Activated B cell treated with CpG ODN at 0.5 μM for 24 hours (primary cell): ENCODE measurements around the gene FOXP1. TPM values are rescaled to one million over a fixed set of nuclear protein-coding genes. Genes with fewer than 3 reads are reported as not detected.
A peak's percentile ranks its signal among the peaks of the same experiment; 100 is the strongest.

Experiments used
- ATAC-seq: fragments of 200-7000 bp; cut with Tn5 transposase; one replicate; pipeline ENCODE4 v1.10.0; 2021; ENCODE audit warnings: low read depth, mild to moderate bottlenecking, moderate library complexity
- CTCF ChIA-PET: fragments of 350-600 bp; sonication (Branson Sonifier 250); formaldehyde crosslinking; loops from one replicate; lab custom pipeline; 2021; ENCODE audit warnings: antibody characterized with exemption; lab: Charles Lee
- POLR2A ChIA-PET: fragments of 350-600 bp; sonication (Branson Sonifier 250); formaldehyde crosslinking; loops from one replicate; lab custom pipeline; 2021; ENCODE audit warnings: antibody characterized with exemption; lab: Charles Lee
- DNase-seq: peaks from one replicate; pipeline ENCODE4 v3.0.0; 2022
- H3K27ac Mint-ChIP-seq: one replicate; pipeline ENCODE4 v1.8.0; 2020; ENCODE audit warnings: mixed read lengths
- H3K27me3 Mint-ChIP-seq: one replicate; pipeline ENCODE4 v1.8.0; 2021; ENCODE audit warnings: mixed read lengths
- H3K36me3 Mint-ChIP-seq: one replicate; pipeline ENCODE4 v1.8.0; 2021; ENCODE audit warnings: low read depth, mixed read lengths
- H3K4me1 Mint-ChIP-seq: one replicate; pipeline ENCODE4 v1.8.0; 2021; ENCODE audit warnings: mixed read lengths
- H3K4me3 Mint-ChIP-seq: one replicate; pipeline ENCODE4 v1.8.0; 2020; ENCODE audit warnings: mild to moderate bottlenecking, mixed read lengths
- H3K9me3 Mint-ChIP-seq: one replicate; pipeline ENCODE4 v1.8.0; 2020; ENCODE audit warnings: mixed read lengths
- intact Hi-C: fragments of 100-400 bp; cut with micrococcal nuclease; formaldehyde crosslinking; loops from one replicate; pipeline ENCODE4 v1.15.1; 2024
- total RNA-seq: library from RNA; stranded (reverse); gene quantifications from 2 replicates; pipeline ENCODE4 v1.2.3, GENCODE V29; 2022
- TF ChIP-seq, protein P1 (sequence below): fragments of 200-600 bp; IDR thresholded peaks from one replicate; pipeline ENCODE4 v1.8.0; 2022; ENCODE audit warnings: antibody characterized with exemption, mild to moderate bottlenecking

FOXP1 gene
- total RNA-seq, 1 donor from 2014 or later: 563 TPM

GRCh38 chr3:71241981-71242560 is 341.5 kb downstream of the FOXP1 start:
- no peak for DNase-seq
- no peaks in the 10 kb centered on the region for H3K9me3 Mint-ChIP-seq
- no peak for ATAC-seq
- H3K4me1 Mint-ChIP-seq: peaks cover 70% of the 10 kb centered on the region
- intact Hi-C loops: no loop called here
- no peak overlapping the region for H3K27ac Mint-ChIP-seq
- H3K36me3 Mint-ChIP-seq: peaks cover 17% of the 10 kb centered on the region
- TF ChIP-seq, protein P1, sequence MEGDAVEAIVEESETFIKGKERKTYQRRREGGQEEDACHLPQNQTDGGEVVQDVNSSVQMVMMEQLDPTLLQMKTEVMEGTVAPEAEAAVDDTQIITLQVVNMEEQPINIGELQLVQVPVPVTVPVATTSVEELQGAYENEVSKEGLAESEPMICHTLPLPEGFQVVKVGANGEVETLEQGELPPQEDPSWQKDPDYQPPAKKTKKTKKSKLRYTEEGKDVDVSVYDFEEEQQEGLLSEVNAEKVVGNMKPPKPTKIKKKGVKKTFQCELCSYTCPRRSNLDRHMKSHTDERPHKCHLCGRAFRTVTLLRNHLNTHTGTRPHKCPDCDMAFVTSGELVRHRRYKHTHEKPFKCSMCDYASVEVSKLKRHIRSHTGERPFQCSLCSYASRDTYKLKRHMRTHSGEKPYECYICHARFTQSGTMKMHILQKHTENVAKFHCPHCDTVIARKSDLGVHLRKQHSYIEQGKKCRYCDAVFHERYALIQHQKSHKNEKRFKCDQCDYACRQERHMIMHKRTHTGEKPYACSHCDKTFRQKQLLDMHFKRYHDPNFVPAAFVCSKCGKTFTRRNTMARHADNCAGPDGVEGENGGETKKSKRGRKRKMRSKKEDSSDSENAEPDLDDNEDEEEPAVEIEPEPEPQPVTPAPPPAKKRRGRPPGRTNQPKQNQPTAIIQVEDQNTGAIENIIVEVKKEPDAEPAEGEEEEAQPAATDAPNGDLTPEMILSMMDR: no peak
- no peaks in the 10 kb centered on the region for H3K27me3 Mint-ChIP-seq
- CTCF ChIA-PET: interaction anchor here (1.4 kb wide), 1 partner anchor 11 kb away, joined by 3 read pairs; no protein-coding TSS in a partner anchor
- POLR2A ChIA-PET: interaction anchor here (0.7 to 1.7 kb wide), 2 partner anchors 9 kb away, joined by 4 read pairs; no protein-coding TSS in a partner anchor
- H3K4me3 Mint-ChIP-seq: no peak overlapping the region

DNA sequence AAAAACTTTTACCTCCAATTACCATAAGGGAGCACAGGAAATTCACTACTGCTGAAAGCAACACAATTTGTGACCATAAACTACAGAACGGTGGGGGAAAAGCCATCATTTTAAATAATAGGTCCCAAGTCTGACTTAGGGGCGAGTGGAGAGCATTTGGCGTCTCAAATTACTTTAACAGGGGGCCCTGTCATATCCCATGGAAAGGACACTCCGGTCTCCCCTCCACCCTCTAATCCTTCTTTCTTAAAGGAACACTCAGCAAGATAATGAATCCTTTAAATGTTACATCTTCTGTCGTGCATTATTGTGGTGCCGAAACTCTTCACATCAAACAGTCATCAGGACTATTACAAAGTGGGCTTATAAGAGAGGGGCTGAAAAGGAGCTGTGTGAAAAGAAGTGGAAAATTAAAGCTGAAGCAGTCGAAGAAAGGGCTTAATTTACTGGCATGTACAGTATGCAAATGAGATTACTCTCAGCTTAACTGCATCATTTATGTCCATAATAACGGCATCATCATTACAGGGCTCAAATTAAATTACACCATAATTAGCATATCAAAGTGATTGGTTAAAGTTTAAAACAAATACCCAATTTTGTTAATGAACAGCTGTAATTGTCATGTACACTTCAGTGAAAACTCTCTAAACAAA is 342.2 kb downstream of the FOXP1 start:
- no peak for ATAC-seq
- Mint-ChIP-seq H3K4me1 (peaks cover 72% of the 10 kb centered on the region), H3K27ac (no peak overlapping the region), H3K36me3 (peaks cover 20% of the 10 kb centered on the region), H3K4me3 (no peak overlapping the region), H3K9me3 (no peaks in the 10 kb centered on the region), H3K27me3 (no peaks in the 10 kb centered on the region)
- ChIA-PET CTCF (no interaction called here), POLR2A (interaction anchor here (1.7 kb wide), 1 partner anchor 9 kb away, joined by 4 read pairs; no protein-coding TSS in a partner anchor)
- intact Hi-C loops: no loop called here
- DNase-seq: no peak
- TF ChIP-seq, protein P1: no peak

- intact Hi-C loops: no loop called here
- H3K4me1 Mint-ChIP-seq: peaks cover 72% of the 10 kb centered on the region
- H3K27me3 Mint-ChIP-seq: no peaks in the 10 kb centered on the region
- ChIA-PET POLR2A (no interaction called here), CTCF (no interaction called here)
- H3K27ac Mint-ChIP-seq: peak overlapping the region; percentile 56
- H3K9me3 Mint-ChIP-seq: no peaks in the 10 kb centered on the region
- TF ChIP-seq, protein P1: no peak
- peaks cover 25% of the 10 kb centered on the region for H3K36me3 Mint-ChIP-seq
- no peak overlapping the region for H3K4me3 Mint-ChIP-seq
- DNase-seq (no peak), ATAC-seq (no peak)
These were observed 343.5 kb downstream of the FOXP1 start for GRCh38 chr3:71240034-71240433.

- ChIA-PET CTCF (no interaction called here), POLR2A (interaction anchor here (0.8 kb wide), 2 partner anchors 13 to 108 kb away, joined by 3 to 5 read pairs; no protein-coding TSS in a partner anchor)
- Mint-ChIP-seq H3K27me3 (no peaks in the 10 kb centered on the region), H3K36me3 (peaks cover 34% of the 10 kb centered on the region), H3K27ac (peak overlapping the region; percentile 42), H3K4me1 (peaks cover 64% of the 10 kb centered on the region), H3K4me3 (peak overlapping the region; percentile 2), H3K9me3 (no peaks in the 10 kb centered on the region)
- TF ChIP-seq, protein P1: no peak
- intact Hi-C loops: no loop called here
- no peak for DNase-seq
- no peak for ATAC-seq
These were observed 345.2 kb downstream of the FOXP1 start for GRCh38 chr3:71238355-71238757.

GRCh38 chr3:71237672-71238071 is 345.9 kb downstream of the FOXP1 start:
- peaks cover 34% of the 10 kb centered on the region for H3K36me3 Mint-ChIP-seq
- no peak overlapping the region for H3K4me3 Mint-ChIP-seq
- CTCF ChIA-PET: no interaction called here
- peaks cover 61% of the 10 kb centered on the region for H3K4me1 Mint-ChIP-seq
- TF ChIP-seq, protein P1: no peak
- POLR2A ChIA-PET: interaction anchor here (0.7 kb wide), 2 partner anchors 20 to 202 kb away, joined by 10 to 14 read pairs; no protein-coding TSS in a partner anchor
- DNase-seq (no peak), ATAC-seq (no peak)
- intact Hi-C loops: no loop called here
- peak overlapping the region; percentile 42 for H3K27ac Mint-ChIP-seq
- no peaks in the 10 kb centered on the region for H3K27me3 Mint-ChIP-seq
- H3K9me3 Mint-ChIP-seq: no peaks in the 10 kb centered on the region
